Adrenal gland (tissue), 12 donors: ENCODE data around the gene AP2M1. TPM values are rescaled to one million over a fixed set of nuclear protein-coding genes. Genes with fewer than 3 reads are reported as not detected.

Experiments used
- DNase-seq, 7 donors: peaks; one replicate each; pipeline ENCODE4 v3.0.0-alpha.2; 2019 to 2020
- H3K27ac ChIP-seq, 5 donors: fragments of 200-600 bp; sonication (generic) in 4 of 5; 1 replicate in 3 of 5; 2 replicates in 2 of 5; pipeline versions ENCODE4 v1.5.1 to v1.8.0; 2016 to 2020; ENCODE audit warnings: mild to moderate bottlenecking in 1 of 5
- H3K27me3 ChIP-seq: fragments of 200-600 bp; 2 replicates; pipeline ENCODE4 v1.8.0; 2021
- H3K36me3 ChIP-seq, 2 donors: fragments of 200-600 bp; replicated peaks in 1 of 2; 1 replicate in 1 of 2; 2 replicates in 1 of 2; pipeline versions ENCODE4 v1.5.1 to v1.8.0; 2018 to 2022
- H3K4me1 ChIP-seq, 2 donors: fragments of 200-600 bp; replicated peaks in 1 of 2; 1 replicate in 1 of 2; 2 replicates in 1 of 2; pipeline versions ENCODE4 v1.5.1 to v1.8.0; 2018 to 2021
- H3K4me3 ChIP-seq, 4 donors: fragments of 200-600 bp; sonication (generic) in 3 of 4; one replicate each; pipeline ENCODE4 v1.5.1; 2016 to 2018
- H3K9me3 ChIP-seq, 3 donors: fragments of 200-600 bp; sonication (generic) in 1 of 3; replicated peaks in 1 of 3; 1 replicate in 2 of 3; 2 replicates in 1 of 3; pipeline versions ENCODE4 v1.5.1 to v1.8.0; 2016 to 2021
- POLR2A ChIP-seq, 2 donors: fragments of 450-650 bp; IDR thresholded peaks; one replicate each; pipeline ENCODE4 v1.6.1; 2017; ENCODE audit warnings: antibody characterized with exemption in 2 of 2, mild to moderate bottlenecking in 2 of 2, moderate library complexity in 1 of 2
- WGBS, 4 donors: extraction: QIAGEN DNeasy Blood & Tissue Kit in 2 of 4; methylation state at CpG; one replicate each; pipeline versions ENCODE4 v1.1.5 to v1.1.7; 2013 to 2017; 5-methylcytosine and 5-hydroxymethylcytosine counted together
- intact Hi-C, 2 donors: fragments of 100-400 bp; cut with DNase I; formaldehyde crosslinking; loops; one replicate each; pipeline versions ENCODE4 v1.14.1 to v1.15.0; 2022 to 2023
- polyA plus RNA-seq, 3 donors: library from polyadenylated mRNA; stranded (reverse); fragments of 200-250 nt in 2 of 3; fragments of 350-450 nt in 1 of 3; fragmentation: Illumina TruSeq in 1 of 3; extraction: RNeasy Lipid Tissue Mini Kit (QIAGEN cat#74804) in 1 of 3; gene quantifications; one replicate each; pipeline ENCODE4 v1.2.3, GENCODE V29; 2013 to 2014
- total RNA-seq, 9 donors: library from RNA; depleted of rRNA in 4 of 9; stranded (reverse); fragments of >200 nt in 4 of 9; fragments of 120-200 nt in 1 of 9; fragmentation: NEBNext Ultra II Directional in 1 of 9; extraction: Animal tissue kit (Norgen Biotek cat#: 25700) in 1 of 9; gene quantifications; one replicate each; pipeline versions ENCODE4 v1.1.0 to v1.2.4, GENCODE V29; 2013 to 2023
- TF ChIP-seq, protein P1 (sequence below), 6 experiments: fragments of 450-650 bp in 4 of 6; fragments of 200-600 bp in 2 of 6; sonication (generic) in 1 of 6; IDR thresholded peaks; 1 replicate in 5 of 6; 2 replicates in 1 of 6; pipeline versions ENCODE4 v1.5.1 to v1.8.0; 2016 to 2021; ENCODE audit warnings: antibody characterized with exemption in 6 of 6, mild to moderate bottlenecking in 2 of 6, moderate library complexity in 1 of 6
- donor health status: healthy with polysubstance abuse.
- donor health status: Bipolar disorder and iron deficiency.
- donor health status: DM: yes; HTN: yes; CAD: no.
- donor health status: DM: no; HTN: no; CAD: no.
- donor health status: DM: no; HTN: no; CAD: no.
- donor health status: DM: yes; HTN: yes; CAD: no.

AP2M1 gene
- total and polyA plus RNA-seq, 12 donors, result 250 to 882 (median 510) TPM

DNA sequence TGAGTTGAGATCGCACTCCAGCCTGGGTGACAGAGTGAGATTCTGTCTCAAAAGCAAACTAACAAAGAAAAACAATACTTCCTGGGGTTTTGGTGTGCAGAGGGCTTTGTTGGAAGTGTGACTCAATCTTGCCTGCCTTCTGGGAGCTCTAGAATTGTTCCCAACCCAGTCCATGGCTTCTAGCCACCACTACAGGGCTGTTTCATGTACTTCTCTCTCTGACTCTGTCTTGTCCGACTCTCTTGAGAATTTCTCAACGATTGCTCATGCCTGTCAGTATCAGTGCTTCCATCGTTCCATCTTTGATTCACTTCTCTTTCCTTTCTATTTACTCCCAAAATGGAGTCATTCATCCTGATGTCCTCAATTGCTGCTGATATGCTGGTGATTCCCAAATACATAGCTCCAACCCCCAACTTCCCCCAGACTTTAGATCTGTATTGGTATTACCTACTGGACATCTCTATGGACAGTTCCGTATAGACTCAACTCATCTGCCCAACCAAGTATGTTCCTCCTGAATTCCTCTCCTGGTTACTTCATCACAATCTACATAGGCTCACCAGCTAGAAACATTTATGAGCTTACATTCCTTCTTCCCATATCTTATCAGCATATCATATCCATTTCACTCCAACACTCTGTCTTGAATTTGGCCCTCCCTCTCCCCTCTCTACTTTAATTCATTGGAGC is 1.8 kb upstream of the AP2M1 start:
- Histone ChIP-seq H3K4me1 (peaks cover 24 to 29% of the 10 kb centered on the region in 2 donors), H3K4me3 (no peak overlapping the region), H3K36me3 (peaks cover 0 to 52% of the 10 kb centered on the region in 2 donors), H3K27me3 (no peaks in the 10 kb centered on the region), H3K27ac (peak overlapping the region in 1 of 5 donors; percentile 49), H3K9me3 (no peaks in the 10 kb centered on the region)
- TF ChIP-seq POLR2A (IDR thresholded peaks at IDR 0.05), result no peak
- TF ChIP-seq, protein P1, sequence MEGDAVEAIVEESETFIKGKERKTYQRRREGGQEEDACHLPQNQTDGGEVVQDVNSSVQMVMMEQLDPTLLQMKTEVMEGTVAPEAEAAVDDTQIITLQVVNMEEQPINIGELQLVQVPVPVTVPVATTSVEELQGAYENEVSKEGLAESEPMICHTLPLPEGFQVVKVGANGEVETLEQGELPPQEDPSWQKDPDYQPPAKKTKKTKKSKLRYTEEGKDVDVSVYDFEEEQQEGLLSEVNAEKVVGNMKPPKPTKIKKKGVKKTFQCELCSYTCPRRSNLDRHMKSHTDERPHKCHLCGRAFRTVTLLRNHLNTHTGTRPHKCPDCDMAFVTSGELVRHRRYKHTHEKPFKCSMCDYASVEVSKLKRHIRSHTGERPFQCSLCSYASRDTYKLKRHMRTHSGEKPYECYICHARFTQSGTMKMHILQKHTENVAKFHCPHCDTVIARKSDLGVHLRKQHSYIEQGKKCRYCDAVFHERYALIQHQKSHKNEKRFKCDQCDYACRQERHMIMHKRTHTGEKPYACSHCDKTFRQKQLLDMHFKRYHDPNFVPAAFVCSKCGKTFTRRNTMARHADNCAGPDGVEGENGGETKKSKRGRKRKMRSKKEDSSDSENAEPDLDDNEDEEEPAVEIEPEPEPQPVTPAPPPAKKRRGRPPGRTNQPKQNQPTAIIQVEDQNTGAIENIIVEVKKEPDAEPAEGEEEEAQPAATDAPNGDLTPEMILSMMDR (IDR thresholded peaks at IDR 0.05), result no peak
- DNase-seq, result peak in 1 of 7 donors; percentile 59
- intact Hi-C loops, result no loop called here
- WGBS, 4 donors, result 76 to 80% (median 79%) methylated on average over 5 of the region's 5 CpGs

DNA sequence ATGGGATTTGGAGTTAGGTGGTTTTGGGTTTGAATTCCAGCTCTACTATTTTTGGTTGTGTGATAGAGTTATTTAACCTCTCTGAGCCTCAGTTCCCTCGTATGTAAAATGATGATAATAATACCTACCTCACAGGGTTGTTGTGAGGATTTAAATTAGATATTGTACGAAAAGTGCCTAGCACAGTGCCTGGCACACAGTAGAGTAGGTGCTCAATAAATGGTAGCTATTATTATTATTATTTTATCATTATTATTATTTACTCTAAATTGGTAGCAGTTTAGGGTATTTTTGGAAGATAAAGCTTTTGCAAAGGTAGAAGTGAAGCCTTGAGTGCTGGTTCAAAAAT is 1.3 kb upstream of the AP2M1 start:
- TF ChIP-seq, protein P1 (IDR thresholded peaks at IDR 0.05), result no peak
- TF ChIP-seq POLR2A (IDR thresholded peaks at IDR 0.05), result no peak
- Histone ChIP-seq H3K4me3 (no peak overlapping the region), H3K36me3 (peaks cover 0 to 52% of the 10 kb centered on the region in 2 donors), H3K27ac (no peak overlapping the region), H3K4me1 (peaks cover 29 to 34% of the 10 kb centered on the region in 2 donors), H3K9me3 (no peaks in the 10 kb centered on the region), H3K27me3 (no peaks in the 10 kb centered on the region)
- intact Hi-C loops, result no loop called here
- no peak for DNase-seq
- 83 to 92% (median 89%) methylated on average over 2 of the region's 2 CpGs for WGBS, 4 donors

DNA sequence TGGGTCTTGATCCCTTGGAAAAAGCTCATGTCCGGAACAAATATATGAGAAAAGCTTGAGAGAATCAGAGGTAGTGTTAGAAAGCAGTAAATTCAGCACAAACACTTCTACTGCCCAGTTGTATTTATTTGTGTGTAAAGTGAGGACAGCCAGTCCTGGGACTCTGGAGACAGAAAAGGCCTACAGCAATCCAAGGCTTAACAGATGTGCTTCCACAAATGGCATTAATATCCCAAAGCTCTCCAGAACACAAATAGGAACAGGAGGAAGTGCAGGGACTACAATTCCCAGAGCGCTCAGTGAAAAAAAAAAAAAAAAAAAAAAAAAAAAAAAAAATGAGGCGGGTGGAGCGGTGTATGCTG is 390 bp upstream of the AP2M1 start:
- no peak for TF ChIP-seq POLR2A (IDR thresholded peaks at IDR 0.05)
- TF ChIP-seq, protein P1 (IDR thresholded peaks at IDR 0.05), result no peak
- H3K4me3 ChIP-seq, result no peak overlapping the region
- peaks cover 0 to 52% of the 10 kb centered on the region in 2 donors for H3K36me3 ChIP-seq
- H3K27ac ChIP-seq, result peak overlapping the region in 3 of 5 donors; percentile 32 to 62 (median 60)
- H3K4me1 ChIP-seq, result peaks cover 30 to 43% of the 10 kb centered on the region in 2 donors
- no peak for DNase-seq
- 15 to 22% (median 16%) methylated on average over 4 of the region's 4 CpGs for WGBS, 4 donors
- H3K9me3 ChIP-seq, result no peaks in the 10 kb centered on the region
- intact Hi-C loops, result no loop called here
- no peaks in the 10 kb centered on the region for H3K27me3 ChIP-seq

- H3K4me1 ChIP-seq, result peaks cover 30 to 51% of the 10 kb centered on the region in 2 donors
- intact Hi-C loops, result no loop called here
- H3K4me3 ChIP-seq, result peak overlapping the region; percentile 44 to 98 (median 78)
- TF ChIP-seq, protein P1 (IDR thresholded peaks at IDR 0.05), result no peak
- TF ChIP-seq POLR2A (IDR thresholded peaks at IDR 0.05), result no peak
- no peaks in the 10 kb centered on the region for H3K27me3 ChIP-seq
- H3K9me3 ChIP-seq, result no peaks in the 10 kb centered on the region
- DNase-seq, result no peak
- 11 to 14% (median 11%) methylated on average over 8 of the region's 8 CpGs for WGBS, 4 donors
- peak overlapping the region; percentile 51 to 98 (median 92) for H3K27ac ChIP-seq
- peaks cover 0 to 52% of the 10 kb centered on the region in 2 donors for H3K36me3 ChIP-seq
Measured at GRCh38 chr3:184175506-184175905, 851 bp downstream of the AP2M1 start.
